ENCODE measurements around the gene XRCC4.

Gene XRCC4

DNA sequence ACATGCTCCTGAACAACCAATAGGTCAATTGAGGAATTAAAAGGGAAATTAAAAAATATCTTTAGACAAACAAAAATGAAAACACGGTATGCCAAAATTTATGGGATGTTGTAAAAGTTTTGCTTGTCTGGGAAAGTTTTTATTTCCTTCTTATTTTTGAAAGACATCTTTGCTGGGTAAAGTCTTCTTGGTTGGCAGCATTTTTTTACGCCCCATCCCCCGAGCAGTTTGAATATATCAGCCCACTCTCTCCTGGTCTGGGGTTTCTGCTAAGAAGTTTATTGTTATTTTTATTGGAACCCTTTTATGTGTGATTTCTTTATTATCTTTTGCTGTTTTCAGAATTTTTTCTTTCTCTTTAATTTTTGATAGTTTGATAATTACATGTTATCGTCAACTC lies 16.3 kb downstream of the XRCC4 start:
- TF ChIP-seq GATA2 (IDR thresholded peaks at IDR 0.05; ENCODE audit: low read depth, low read length) (no peak), GATA3 (IDR thresholded peaks at IDR 0.05; ENCODE audit: low read depth, low read length) (no peak)

DNA sequence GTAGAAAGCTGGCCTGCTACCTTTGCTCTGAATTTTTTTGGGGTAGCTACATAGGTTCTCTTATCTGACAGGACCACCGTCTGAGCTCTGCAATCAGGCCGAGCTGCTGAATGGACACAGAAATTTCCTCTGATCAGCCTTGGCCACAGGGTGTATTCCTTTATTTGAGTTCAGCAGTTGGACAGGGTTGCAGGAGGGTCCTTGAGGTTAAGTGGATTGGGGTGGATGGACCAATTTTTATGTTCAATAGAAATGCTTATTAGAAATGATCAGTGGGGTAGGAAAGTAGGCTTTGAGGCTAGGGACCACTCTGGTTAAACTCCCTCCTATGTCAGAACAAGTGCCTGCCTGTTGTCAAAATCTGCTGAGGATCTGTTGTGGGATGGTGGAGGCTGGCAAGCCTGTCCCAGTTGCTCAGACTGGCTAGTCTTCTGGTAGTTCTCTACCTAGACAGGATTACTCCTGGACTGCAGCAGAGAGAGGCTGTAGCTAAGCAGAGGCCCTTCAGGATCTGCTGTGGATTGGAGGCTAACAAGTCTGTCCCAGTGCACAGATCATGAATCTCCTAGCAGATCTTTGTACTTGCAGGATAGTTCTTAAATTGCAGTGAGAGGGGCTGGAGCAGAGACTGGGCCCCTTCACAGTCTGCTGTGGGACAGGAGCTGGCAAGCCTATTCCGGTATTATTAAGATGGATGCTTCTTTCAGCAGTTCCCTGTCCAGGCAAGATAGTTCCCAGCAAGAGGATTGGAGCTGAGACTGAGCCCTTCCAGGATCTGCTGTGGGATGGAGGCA lies 18.0 kb downstream of the XRCC4 start:
- TF ChIP-seq GATA2 (IDR thresholded peaks at IDR 0.05; ENCODE audit: low read depth, low read length) = no peak
- no peak for TF ChIP-seq GATA3 (IDR thresholded peaks at IDR 0.05; ENCODE audit: low read depth, low read length)

DNA sequence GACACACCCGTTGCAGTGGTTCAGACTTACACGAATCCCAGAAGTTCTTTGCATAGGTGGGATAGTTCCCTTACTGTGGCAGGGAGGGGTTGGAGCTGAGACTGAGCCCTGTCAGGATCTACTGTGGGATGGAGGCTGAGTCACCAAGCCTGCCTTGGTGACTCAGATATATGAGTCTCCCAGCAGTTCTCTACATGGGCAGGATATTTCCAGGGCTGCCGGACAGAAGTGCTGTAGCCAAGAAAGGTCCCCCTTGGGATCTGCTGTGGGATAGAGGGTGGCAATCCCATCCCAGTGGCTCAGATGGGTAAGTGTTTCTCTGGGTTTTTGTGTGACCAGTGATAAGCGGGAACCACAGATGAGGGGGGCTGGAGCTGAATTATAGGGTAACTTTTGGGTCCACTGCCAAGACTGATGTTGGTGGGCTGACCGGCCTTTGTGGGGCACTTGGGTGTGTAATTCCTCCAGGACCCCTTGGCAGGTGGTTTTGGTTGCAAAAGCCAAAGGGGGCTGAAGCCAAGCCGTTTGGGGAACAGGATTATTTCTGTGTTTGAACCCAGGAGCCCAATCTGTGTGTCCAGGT lies 18.7 kb downstream of the XRCC4 start:
- TF ChIP-seq GATA2 (IDR thresholded peaks at IDR 0.05; ENCODE audit: low read depth, low read length) (no peak), GATA3 (IDR thresholded peaks at IDR 0.05; ENCODE audit: low read depth, low read length) (no peak)

DNA sequence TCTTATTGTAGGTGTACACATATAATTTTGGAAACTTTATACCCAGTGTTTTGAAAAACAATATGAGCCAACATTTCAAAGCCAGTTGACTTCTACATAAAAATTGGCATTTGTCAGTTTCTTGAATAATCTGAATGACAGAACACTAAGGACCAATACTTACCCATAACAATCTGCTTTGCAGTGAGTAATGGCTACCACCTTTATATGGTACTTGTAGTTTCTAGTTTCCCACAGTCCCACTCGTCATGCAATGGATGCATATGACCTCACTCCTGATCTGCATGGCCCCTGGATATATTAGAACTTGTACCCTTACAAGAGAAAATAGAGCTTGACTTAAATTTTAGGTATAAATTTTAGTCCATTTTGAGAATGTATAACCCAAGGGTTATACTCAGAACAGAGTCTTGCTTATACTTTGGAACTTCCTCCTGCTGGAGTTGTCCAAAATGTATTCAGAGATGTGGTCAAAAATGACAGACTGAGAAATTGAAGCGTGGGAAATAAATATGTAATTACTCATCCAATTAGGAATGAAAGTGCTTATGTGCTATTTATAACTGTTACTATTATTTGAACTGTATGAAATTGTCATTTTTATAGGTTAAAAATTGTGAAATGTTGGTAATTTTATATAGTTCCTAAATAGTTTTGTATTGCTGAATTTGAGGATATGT lies 19.5 kb downstream of the XRCC4 start:
- TF ChIP-seq GATA3 (IDR thresholded peaks at IDR 0.05; ENCODE audit: low read depth, low read length) = no peak
- TF ChIP-seq GATA2 (IDR thresholded peaks at IDR 0.05; ENCODE audit: low read depth, low read length) = no peak

DNA sequence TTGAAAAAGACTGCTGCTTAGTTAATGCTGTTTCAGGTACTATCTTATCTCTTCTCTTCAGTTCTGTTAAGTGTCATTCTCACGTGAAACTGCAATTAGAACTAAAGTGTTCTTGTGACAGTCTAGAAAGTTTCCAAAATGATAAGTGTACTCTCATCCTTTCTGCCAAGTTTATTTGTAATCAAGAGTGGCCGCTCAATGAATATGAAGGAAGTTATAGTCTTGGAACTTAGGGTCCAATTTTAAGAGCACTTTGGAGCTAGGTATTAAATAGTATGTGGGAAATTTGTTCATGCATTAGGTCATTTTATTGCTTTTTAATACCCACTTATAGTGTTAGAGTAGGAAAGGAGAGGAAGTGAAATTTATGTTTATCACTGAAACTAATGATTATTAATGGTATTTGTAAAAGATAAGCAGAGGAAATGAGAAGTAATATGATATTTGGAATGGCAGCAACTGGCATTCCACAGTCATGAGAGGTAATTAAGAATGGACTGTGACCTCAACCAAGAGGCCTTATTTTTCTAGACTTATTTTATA lies 20.4 kb downstream of the XRCC4 start:
- TF ChIP-seq GATA2 (IDR thresholded peaks at IDR 0.05; ENCODE audit: low read depth, low read length) = no peak
- TF ChIP-seq GATA3 (IDR thresholded peaks at IDR 0.05; ENCODE audit: low read depth, low read length) = no peak

DNA sequence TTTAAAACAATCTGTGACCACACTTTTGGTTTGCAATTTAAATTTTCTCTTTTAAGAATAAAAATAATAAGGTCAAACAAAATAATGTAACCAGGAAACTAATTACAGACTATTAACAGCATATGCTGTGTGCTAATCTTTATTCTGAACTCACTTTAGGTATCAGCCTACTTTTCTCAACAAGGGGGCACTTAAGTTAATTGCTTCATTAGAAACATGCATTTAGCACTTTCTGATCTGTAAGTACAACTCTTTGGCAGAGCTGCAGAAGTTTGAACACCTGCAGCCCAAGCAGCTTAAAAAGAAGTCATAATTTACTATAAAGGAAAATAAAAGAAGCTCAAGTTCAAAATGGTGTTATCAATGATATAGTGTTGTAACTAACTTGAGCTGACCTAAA lies 21.7 kb downstream of the XRCC4 start:
- TF ChIP-seq GATA2 (IDR thresholded peaks at IDR 0.05; ENCODE audit: low read depth, low read length) (no peak), GATA3 (IDR thresholded peaks at IDR 0.05; ENCODE audit: low read depth, low read length) (no peak)

DNA sequence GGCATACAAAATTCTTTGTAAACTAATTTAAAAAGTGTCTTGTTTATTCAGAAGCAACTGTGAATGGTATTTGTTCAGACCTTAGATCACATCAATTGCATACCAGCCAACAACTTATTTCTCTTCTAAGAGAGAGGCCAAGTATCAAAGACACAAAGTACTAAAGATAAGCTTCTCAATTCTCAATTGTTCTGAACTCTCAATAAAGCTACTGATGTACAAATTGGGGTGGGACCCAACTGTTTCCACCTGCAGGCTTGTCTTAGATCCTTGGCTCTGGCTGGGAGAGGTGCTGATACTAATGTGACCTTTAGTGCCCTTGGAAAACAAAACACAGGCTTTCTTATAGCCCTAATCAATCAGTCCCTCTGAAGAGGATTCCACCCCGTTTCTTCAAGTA lies 22.1 kb downstream of the XRCC4 start:
- TF ChIP-seq GATA2 (IDR thresholded peaks at IDR 0.05; ENCODE audit: low read depth, low read length) (no peak), GATA3 (IDR thresholded peaks at IDR 0.05; ENCODE audit: low read depth, low read length) (no peak)

DNA sequence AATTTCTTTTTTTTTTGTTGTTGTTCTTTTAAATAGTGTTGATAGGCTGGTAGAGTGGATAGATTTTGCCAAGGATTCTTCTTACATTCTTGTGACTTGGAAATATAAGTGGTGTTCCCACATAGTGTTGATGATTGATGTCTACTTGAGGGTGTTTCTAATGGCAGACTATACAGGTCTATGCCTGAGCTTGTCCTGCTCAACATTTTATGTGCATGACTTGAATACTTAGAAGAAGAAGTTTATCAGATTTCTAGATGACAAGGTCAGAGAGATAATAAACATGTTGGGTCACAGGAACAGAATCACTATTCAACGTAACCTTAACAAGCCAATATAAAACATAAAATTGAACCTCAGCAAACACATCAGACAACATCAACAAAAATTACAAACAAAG lies 24.2 kb downstream of the XRCC4 start:
- no peak for TF ChIP-seq GATA2 (IDR thresholded peaks at IDR 0.05; ENCODE audit: low read depth, low read length)
- TF ChIP-seq GATA3 (IDR thresholded peaks at IDR 0.05; ENCODE audit: low read depth, low read length) = no peak

DNA sequence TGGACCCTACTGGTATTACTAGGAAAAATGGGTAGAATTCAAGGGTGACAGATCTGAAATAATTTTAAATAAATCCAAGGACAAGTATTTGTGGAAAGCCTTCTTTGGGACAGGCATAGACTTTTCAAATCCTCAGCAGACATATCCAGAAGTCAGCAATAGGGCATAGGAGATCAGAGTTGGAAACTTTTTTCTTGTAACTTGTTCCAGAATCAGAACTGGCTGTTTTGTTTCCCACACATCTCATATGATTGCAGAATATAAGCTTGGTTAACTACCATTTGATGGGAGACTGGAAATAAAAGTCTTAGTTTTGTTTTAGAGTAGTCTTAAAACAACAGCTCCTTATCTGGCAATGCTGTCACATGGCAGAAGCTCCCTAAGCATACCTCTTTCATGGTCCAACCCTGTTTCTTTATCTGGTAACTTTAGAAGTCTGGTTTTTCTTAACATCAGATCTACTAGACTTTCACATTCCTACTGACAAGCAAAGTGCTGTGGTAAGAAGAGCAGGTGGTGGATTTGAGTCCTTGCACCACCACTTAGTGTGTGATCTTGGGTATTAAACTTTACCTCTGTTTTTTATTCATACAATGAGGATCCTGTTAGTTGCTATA lies 25.1 kb downstream of the XRCC4 start:
- TF ChIP-seq GATA2 (IDR thresholded peaks at IDR 0.05; ENCODE audit: low read depth, low read length) (no peak), GATA3 (IDR thresholded peaks at IDR 0.05; ENCODE audit: low read depth, low read length) (no peak)

DNA sequence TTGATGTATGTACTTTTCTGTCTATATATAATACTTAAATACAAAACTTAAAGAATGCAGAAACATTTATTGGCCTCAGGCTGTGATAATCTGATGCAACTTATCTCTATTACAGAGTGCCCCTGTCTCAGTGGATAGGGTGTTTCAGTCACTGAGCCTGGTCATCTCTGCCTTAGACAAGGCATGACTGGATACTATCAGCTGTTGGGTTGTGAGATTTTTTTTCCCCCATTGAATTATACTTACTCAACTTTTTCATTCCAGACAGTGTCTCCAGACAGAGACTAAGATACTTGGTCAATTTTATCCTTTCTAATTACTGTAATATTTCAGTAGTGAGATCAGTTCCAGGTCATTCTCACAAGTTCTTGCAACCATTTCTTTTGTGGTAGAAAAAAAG lies 26.7 kb downstream of the XRCC4 start:
- TF ChIP-seq GATA2 (IDR thresholded peaks at IDR 0.05; ENCODE audit: low read depth, low read length) = no peak
- TF ChIP-seq GATA3 (IDR thresholded peaks at IDR 0.05; ENCODE audit: low read depth, low read length) = no peak

DNA sequence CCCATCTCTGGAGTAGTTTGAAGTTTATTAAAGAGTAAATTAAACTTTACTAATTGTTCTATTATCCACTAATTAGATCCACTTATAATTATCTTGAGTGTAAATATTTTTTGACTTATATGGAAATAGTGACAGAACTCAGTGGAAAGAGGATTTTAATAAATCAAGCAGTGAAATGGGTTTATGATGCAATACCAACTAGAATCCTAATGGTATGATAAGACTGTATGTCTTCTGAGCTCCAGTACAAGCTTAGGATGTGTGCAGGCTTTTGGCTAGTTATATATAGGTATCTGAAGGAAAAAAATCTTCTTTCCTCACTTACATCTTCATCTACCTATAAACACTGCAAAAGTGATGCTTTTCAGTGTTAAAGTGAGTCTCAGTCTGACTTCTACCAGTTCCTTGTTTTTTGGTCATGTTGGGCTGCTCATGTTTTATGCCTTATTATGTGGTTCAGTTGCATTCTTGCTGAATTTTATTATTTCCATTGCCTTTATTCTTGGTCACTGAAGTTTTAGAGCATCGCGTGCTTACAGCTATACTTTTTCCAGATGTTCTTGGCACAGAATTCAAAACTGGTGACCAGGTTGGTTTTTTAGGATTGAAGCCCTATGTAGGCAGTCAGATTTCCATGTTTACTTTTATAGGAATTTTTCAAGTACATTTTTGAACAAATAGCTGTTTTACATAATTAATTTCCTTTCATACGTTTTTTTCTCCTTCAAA lies 30.5 kb downstream of the XRCC4 start:
- TF ChIP-seq GATA2 (IDR thresholded peaks at IDR 0.05; ENCODE audit: low read depth, low read length) (no peak), GATA3 (IDR thresholded peaks at IDR 0.05; ENCODE audit: low read depth, low read length) (no peak)

DNA sequence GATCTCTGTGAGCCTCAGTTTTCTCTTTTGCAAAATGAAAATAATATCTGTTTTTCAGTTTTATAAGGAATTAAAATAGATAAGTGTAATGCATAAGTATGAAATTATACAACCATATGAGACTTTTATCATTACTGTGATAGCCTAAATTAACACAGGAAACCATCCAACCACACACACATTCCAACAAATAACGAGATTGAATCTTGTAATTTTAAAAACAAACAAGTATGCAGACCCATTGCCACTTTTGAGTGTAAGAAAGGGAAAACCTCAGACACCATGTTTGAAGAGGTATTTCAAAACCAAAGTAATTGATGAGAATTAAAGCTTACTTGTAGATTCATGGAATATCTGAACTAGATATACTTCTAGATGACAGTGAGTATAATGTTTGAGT lies 32.0 kb downstream of the XRCC4 start:
- no peak for TF ChIP-seq GATA2 (IDR thresholded peaks at IDR 0.05; ENCODE audit: low read depth, low read length)
- no peak for TF ChIP-seq GATA3 (IDR thresholded peaks at IDR 0.05; ENCODE audit: low read depth, low read length)

DNA sequence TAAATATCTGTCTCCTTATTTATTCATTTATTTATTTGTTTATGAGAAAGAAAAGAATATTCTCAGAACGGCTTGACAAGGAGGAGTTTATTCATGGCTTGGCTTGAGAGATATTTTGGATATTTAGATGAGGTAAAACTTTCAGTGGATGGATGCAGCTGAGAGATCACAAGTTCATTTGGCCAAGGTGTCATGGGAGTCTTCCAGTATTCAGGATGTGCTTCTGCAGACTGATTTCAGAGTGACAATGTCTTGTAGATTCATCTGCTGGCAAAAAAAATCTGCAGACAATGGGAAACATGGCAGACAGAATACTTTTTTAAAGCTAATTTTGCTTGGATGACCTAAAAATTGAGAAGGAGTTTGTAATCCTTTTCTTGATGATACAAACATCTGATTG lies 38.5 kb downstream of the XRCC4 start:
- TF ChIP-seq GATA3 (IDR thresholded peaks at IDR 0.05; ENCODE audit: low read depth, low read length) (no peak), GATA2 (IDR thresholded peaks at IDR 0.05; ENCODE audit: low read depth, low read length) (no peak)

DNA sequence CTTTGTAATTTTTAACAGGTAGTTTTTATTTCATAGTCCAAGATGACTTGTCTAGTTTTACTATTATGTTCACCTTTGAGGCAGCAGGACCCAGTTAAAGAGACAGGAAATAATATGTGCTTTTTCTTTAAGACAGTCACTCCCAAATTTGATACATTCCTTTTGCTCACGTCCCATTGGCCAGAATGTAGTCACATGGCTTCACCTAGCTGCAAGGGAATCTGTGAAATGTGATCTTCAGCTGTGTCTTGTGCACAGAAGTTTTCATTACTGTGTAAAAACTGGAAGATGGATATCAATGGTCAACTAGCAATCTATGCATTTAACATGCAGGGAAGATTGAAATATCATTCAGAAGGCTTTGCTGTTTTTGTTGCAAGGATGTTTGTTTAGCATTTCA lies 41.1 kb downstream of the XRCC4 start:
- no peak for TF ChIP-seq GATA3 (IDR thresholded peaks at IDR 0.05; ENCODE audit: low read depth, low read length)
- TF ChIP-seq GATA2 (IDR thresholded peaks at IDR 0.05; ENCODE audit: low read depth, low read length) = no peak
